Gastroesophageal sphincter (tissue), 4 donors: Measurements from ENCODE around the gene KIRREL1. TPM values are rescaled to one million over a fixed set of nuclear protein-coding genes. Genes with fewer than 3 reads are reported as not detected.

Experiments
- ATAC-seq: fragments of 150-250 bp; one replicate; pipeline ENCODE4 v1.9.1; 2016; ENCODE audit warnings: mild to moderate bottlenecking, moderate library complexity
- H3K27ac ChIP-seq, 4 donors: fragments of 200-600 bp; sonication (generic) in 3 of 4; 1 replicate in 3 of 4; 2 replicates in 1 of 4; pipeline ENCODE4 v1.5.1; 2016 to 2019
- H3K27me3 ChIP-seq: fragments of 200-600 bp; sonication (generic); one replicate; pipeline ENCODE4 v1.5.1; 2019
- H3K36me3 ChIP-seq, 2 donors: fragments of 200-600 bp; sonication (generic); one replicate each; pipeline ENCODE4 v1.5.1; 2019; ENCODE audit warnings: control low read depth in 1 of 2
- H3K4me1 ChIP-seq, 3 donors: fragments of 200-600 bp; sonication (generic); 1 replicate in 2 of 3; 2 replicates in 1 of 3; pipeline ENCODE4 v1.5.1; 2016 to 2019; ENCODE audit warnings: control low read depth in 2 of 3
- H3K4me3 ChIP-seq, 2 donors: fragments of 200-600 bp; sonication (generic); one replicate each; pipeline ENCODE4 v1.5.1; 2019; ENCODE audit warnings: mild to moderate bottlenecking in 1 of 2, moderate library complexity in 1 of 2
- H3K9me3 ChIP-seq, 3 donors: fragments of 200-600 bp; sonication (generic); one replicate each; pipeline ENCODE4 v1.5.1; 2017 to 2019; ENCODE audit warnings: control low read depth in 2 of 3
- CTCF ChIP-seq, 4 experiments: fragments of 200-600 bp in 2 of 4; fragments of 450-650 bp in 2 of 4; sonication (generic) in 1 of 4; IDR thresholded peaks; one replicate each; pipeline ENCODE4 v1.5.1; 2017 to 2019; ENCODE audit warnings: antibody characterized with exemption in 4 of 4, mild to moderate bottlenecking in 2 of 4, moderate library complexity in 2 of 4
- EP300 ChIP-seq: sonication (generic); formaldehyde crosslinking; IDR thresholded peaks from one replicate; pipeline ENCODE4 v1.6.1; 2017; ENCODE audit warnings: antibody characterized with exemption, mild to moderate bottlenecking
- POLR2A ChIP-seq, 2 donors: fragments of 450-650 bp; IDR thresholded peaks; one replicate each; pipeline ENCODE4 v1.6.1; 2017; ENCODE audit warnings: antibody characterized with exemption in 2 of 2, mild to moderate bottlenecking in 2 of 2, moderate library complexity in 1 of 2
- POLR2AphosphoS5 ChIP-seq: sonication (generic); formaldehyde crosslinking; IDR thresholded peaks from one replicate; pipeline ENCODE4 v1.6.1; 2017; ENCODE audit warnings: antibody characterized with exemption
- WGBS, 2 donors: methylation state at CpG; one replicate each; pipeline ENCODE4 v1.1.5; 2018; ENCODE audit warnings: low coverage in 1 of 2; 5-methylcytosine and 5-hydroxymethylcytosine counted together
- total RNA-seq, 4 donors: library from RNA; depleted of rRNA; stranded (reverse); fragments of >200 nt; gene quantifications; one replicate each; pipeline ENCODE4 v1.1.0, GENCODE V29; 2016

Gene KIRREL1
- total RNA-seq, 4 donors from 2014 or later, result 43.1 to 73.1 (median 48.1) TPM

- 30 to 31% methylated on average over 4 to 6 of the region's 6 CpGs for WGBS, 2 donors
- no peaks in the 10 kb centered on the region for H3K27me3 ChIP-seq
- no peaks in the 10 kb centered on the region for H3K36me3 ChIP-seq
- H3K27ac ChIP-seq, result peak overlapping the region in 3 of 4 donors; percentile 54 to 83 (median 82)
- ATAC-seq, result no peak
- no peaks in the 10 kb centered on the region for H3K9me3 ChIP-seq
- no peak overlapping the region for H3K4me3 ChIP-seq
- H3K4me1 ChIP-seq, result peaks cover 41 to 96% (median 62%) of the 10 kb centered on the region in 3 donors
- TF ChIP-seq POLR2AphosphoS5 (no peak), POLR2A (IDR thresholded peaks at IDR 0.05) (no peak), CTCF (IDR thresholded peaks at IDR 0.05) (no peak), EP300 (no peak)
Observed at GRCh38 chr1:158020886-158021620, 27.6 kb downstream of the KIRREL1 start.

GRCh38 chr1:158021721-158022120 lies 28.3 kb downstream of the KIRREL1 start:
- H3K27ac ChIP-seq, result peak overlapping the region in 3 of 4 donors; percentile 15 to 83 (median 82)
- H3K4me1 ChIP-seq, result peaks cover 41 to 96% (median 58%) of the 10 kb centered on the region in 3 donors
- no peaks in the 10 kb centered on the region for H3K9me3 ChIP-seq
- H3K27me3 ChIP-seq, result no peaks in the 10 kb centered on the region
- 67 to 75% methylated on average over 1 of the region's 2 CpGs for WGBS, 2 donors
- H3K4me3 ChIP-seq, result no peak overlapping the region
- no peak for TF ChIP-seq EP300
- TF ChIP-seq POLR2AphosphoS5, result no peak
- TF ChIP-seq POLR2A (IDR thresholded peaks at IDR 0.05), result no peak
- TF ChIP-seq CTCF (IDR thresholded peaks at IDR 0.05), result no peak
- H3K36me3 ChIP-seq, result peaks cover 0 to 3% of the 10 kb centered on the region in 2 donors
- no peak for ATAC-seq

GRCh38 chr1:158022554-158023312 lies 29.3 kb downstream of the KIRREL1 start:
- no peaks in the 10 kb centered on the region for H3K9me3 ChIP-seq
- TF ChIP-seq POLR2AphosphoS5 (peak; percentile 44), POLR2A (IDR thresholded peaks at IDR 0.05) (no peak)
- peak overlapping the region; percentile 5 to 83 (median 44) for H3K27ac ChIP-seq
- 40 to 48% methylated on average over 3 to 6 of the region's 7 CpGs for WGBS, 2 donors
- ATAC-seq, result peak; percentile 52
- H3K4me1 ChIP-seq, result peaks cover 41 to 91% (median 51%) of the 10 kb centered on the region in 3 donors
- no peaks in the 10 kb centered on the region for H3K27me3 ChIP-seq
- H3K36me3 ChIP-seq, result peaks cover 0 to 4% of the 10 kb centered on the region in 2 donors
- no peak overlapping the region for H3K4me3 ChIP-seq

GRCh38 chr1:158024737-158025136 lies 31.3 kb downstream of the KIRREL1 start:
- Histone ChIP-seq H3K4me3 (no peak overlapping the region), H3K27me3 (no peaks in the 10 kb centered on the region), H3K4me1 (peaks cover 29 to 83% (median 36%) of the 10 kb centered on the region in 3 donors), H3K27ac (peak overlapping the region in 2 of 4 donors; percentile 51 to 61), H3K36me3 (peaks cover 0 to 4% of the 10 kb centered on the region in 2 donors), H3K9me3 (no peaks in the 10 kb centered on the region)
- no peak for ATAC-seq
- WGBS, 2 donors, result 66 to 100% methylated on average over 1 to 6 of the region's 7 CpGs
- TF ChIP-seq POLR2AphosphoS5 (no peak), CTCF (IDR thresholded peaks at IDR 0.05) (no peak), EP300 (no peak), POLR2A (IDR thresholded peaks at IDR 0.05) (no peak)

DNA sequence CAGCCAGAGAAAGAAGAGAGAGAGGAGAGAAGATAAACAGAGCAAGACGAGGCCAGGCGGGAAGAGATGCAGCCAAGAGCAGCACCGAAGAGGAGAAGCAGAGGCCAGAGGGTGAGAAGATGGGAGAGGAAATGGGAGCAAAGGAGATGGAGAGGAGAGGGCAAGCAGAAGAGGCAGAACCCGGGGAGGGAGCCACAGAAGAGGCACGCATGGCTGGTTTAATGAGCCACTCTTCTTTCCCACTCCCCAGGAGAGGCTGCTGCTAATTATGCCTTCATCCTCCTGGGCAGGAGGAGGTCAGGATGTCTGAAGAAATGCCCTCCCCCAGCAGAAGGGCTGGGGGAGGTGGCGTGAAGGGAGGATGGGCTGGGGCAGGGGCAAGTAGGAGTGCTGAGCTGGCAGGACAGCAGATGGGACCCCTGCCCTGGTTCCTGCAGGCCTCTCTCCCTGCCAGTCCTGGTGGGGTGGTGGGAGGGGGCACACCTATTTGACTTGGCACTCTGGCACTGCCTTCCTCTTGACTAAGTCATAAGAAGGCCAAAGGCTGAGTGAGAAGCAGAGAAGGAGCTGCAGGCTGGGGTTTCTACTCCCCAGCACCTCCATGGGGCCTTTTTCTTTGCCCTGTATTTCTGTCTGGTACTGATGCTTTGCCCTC lies 32.3 kb downstream of the KIRREL1 start:
- Histone ChIP-seq H3K4me1 (peaks cover 21 to 73% (median 26%) of the 10 kb centered on the region in 3 donors), H3K27me3 (no peaks in the 10 kb centered on the region), H3K36me3 (peaks cover 0 to 7% of the 10 kb centered on the region in 2 donors), H3K4me3 (no peak overlapping the region), H3K9me3 (no peaks in the 10 kb centered on the region), H3K27ac (peak overlapping the region in 3 of 4 donors; percentile 42 to 61 (median 51))
- 42 to 59% methylated on average over 4 to 5 of the region's 6 CpGs for WGBS, 2 donors
- no peak for ATAC-seq
- TF ChIP-seq CTCF (IDR thresholded peaks at IDR 0.05), result no peak
- TF ChIP-seq EP300, result no peak
- TF ChIP-seq POLR2A (IDR thresholded peaks at IDR 0.05), result no peak
- TF ChIP-seq POLR2AphosphoS5, result no peak
